ENCODE data around the gene MAP3K2.

MAP3K2 gene

GRCh38 chr2:127343277-127343676 is 44.5 kb downstream of the MAP3K2 start:
- DNase-seq = no peak

GRCh38 chr2:127342101-127342500 is 45.7 kb downstream of the MAP3K2 start:
- DNase-seq = no peak

GRCh38 chr2:127332335-127332734 is 55.4 kb downstream of the MAP3K2 start:
- no peak for DNase-seq

- no peak for DNase-seq
Observed at GRCh38 chr2:127330753-127331152, 57.0 kb downstream of the MAP3K2 start.

GRCh38 chr2:127326289-127326945 is 61.4 kb downstream of the MAP3K2 start:
- no peak for DNase-seq

- no peak for DNase-seq
Observed at GRCh38 chr2:127324635-127325034, 63.1 kb downstream of the MAP3K2 start.

- no peak for DNase-seq
Observed at GRCh38 chr2:127321303-127321702, 66.5 kb downstream of the MAP3K2 start.

- DNase-seq = no peak
Observed at GRCh38 chr2:127320586-127321275, 67.0 kb downstream of the MAP3K2 start.

- DNase-seq = no peak
Observed at GRCh38 chr2:127320067-127320466, 67.7 kb downstream of the MAP3K2 start.

- no peak for DNase-seq
Observed at GRCh38 chr2:127314193-127314988, 73.4 kb downstream of the MAP3K2 start.

- no peak for DNase-seq
Observed at GRCh38 chr2:127313406-127313805, 74.4 kb downstream of the MAP3K2 start.

- DNase-seq = no peak
Observed at GRCh38 chr2:127310980-127311379, 76.8 kb downstream of the MAP3K2 start.

GRCh38 chr2:127309468-127309867 is 78.3 kb downstream of the MAP3K2 start:
- DNase-seq = no peak

GRCh38 chr2:127308586-127309138 is 79.1 kb downstream of the MAP3K2 start:
- DNase-seq = no peak

GRCh38 chr2:127305990-127306585 is 81.7 kb downstream of the MAP3K2 start:
- no peak for DNase-seq

- DNase-seq = no peak
Observed at GRCh38 chr2:127302168-127302567, 85.6 kb downstream of the MAP3K2 start.

- DNase-seq = peak; percentile 69
Observed at GRCh38 chr2:127293748-127294562, 93.8 kb downstream of the MAP3K2 start, which contains the start of gene ERCC3. TSS of gene ERCC3 (minus strand) at chr2:127294144. CDS start at chr2:127294081, 63 bp downstream.

GRCh38 chr2:127293386-127293747 is 94.4 kb downstream of the MAP3K2 start:
- DNase-seq = peak; percentile 8

GRCh38 chr2:127288274-127288673 is 99.5 kb downstream of the MAP3K2 start:
- no peak for DNase-seq

- no peak for DNase-seq
Observed at GRCh38 chr2:127283275-127283674, 104.5 kb downstream of the MAP3K2 start.

GRCh38 chr2:127280693-127281092 is 107.1 kb downstream of the MAP3K2 start:
- DNase-seq = no peak

- DNase-seq = no peak
Observed at GRCh38 chr2:127279781-127280180, 108.0 kb downstream of the MAP3K2 start.
